PC-9 (cell line): ENCODE results near the gene MPZ. TPM values are rescaled to one million over a fixed set of nuclear protein-coding genes. Genes with fewer than 3 reads are reported as not detected.

Experiments
- BruUV-seq: library from RNA; stranded (reverse); fragments of 400-500 nt; replicated peaks from 2 replicates; lab custom pipeline; 2021; lab: Mats Ljungman, UMichigan
- CTCF ChIA-PET: fragments of 300-600 bp; sonication (Branson Sonifier 250); formaldehyde crosslinking; loops from one replicate; lab custom pipeline; 2022; ENCODE audit warnings: antibody characterized with exemption; lab: Charles Lee
- POLR2A ChIA-PET: fragments of 300-600 bp; sonication (Branson Sonifier 250); formaldehyde crosslinking; loops from one replicate; lab custom pipeline; 2022; ENCODE audit warnings: antibody characterized with exemption; ENCODE audit not compliant: unreplicated experiment; lab: Charles Lee
- DNase-seq, 2 experiments: peaks; one replicate each; pipeline versions ENCODE4 v3.0.0 to v3.0.0-alpha.2; 2015 to 2022; ENCODE audit warnings: mixed read lengths in 1 of 2
- H2AFZ ChIP-seq: fragments of 200-600 bp; sonication (generic); 2 replicates; pipeline ENCODE4 v1.8.1; 2017; ENCODE audit warnings: antibody characterized with exemption
- H3F3A ChIP-seq: fragments of 200-600 bp; sonication (generic); 2 replicates; pipeline ENCODE4 v1.8.1; 2017; ENCODE audit warnings: antibody characterized with exemption, mild to moderate bottlenecking, low read depth; ENCODE audit not compliant: insufficient read depth
- H3K27ac ChIP-seq: fragments of 200-600 bp; sonication (generic); 2 replicates; pipeline ENCODE4 v1.6.1; 2016; ENCODE audit warnings: mixed run types
- H3K27me3 ChIP-seq: fragments of 200-600 bp; sonication (generic); 2 replicates; pipeline ENCODE4 v1.6.1; 2016; ENCODE audit warnings: low read depth, mixed run types; ENCODE audit not compliant: insufficient read depth
- H3K36me3 ChIP-seq: fragments of 200-600 bp; sonication (generic); 2 replicates; pipeline ENCODE4 v1.6.1; 2016; ENCODE audit warnings: low read depth, mixed run types
- H3K4me1 ChIP-seq: fragments of 200-600 bp; sonication (generic); replicated peaks from 2 replicates; pipeline ENCODE4 v1.6.1; 2016; ENCODE audit warnings: mixed run types; ENCODE audit not compliant: insufficient read depth
- H3K4me2 ChIP-seq: fragments of 200-600 bp; sonication (generic); 2 replicates; pipeline ENCODE4 v1.6.1; 2017; ENCODE audit warnings: mixed run types
- H3K4me3 ChIP-seq: fragments of 200-600 bp; sonication (generic); 2 replicates; pipeline ENCODE4 v1.6.1; 2016; ENCODE audit warnings: mixed run types
- H3K79me2 ChIP-seq: fragments of 200-600 bp; sonication (generic); 2 replicates; pipeline ENCODE4 v1.6.1; 2017; ENCODE audit warnings: low read depth, mixed run types
- H3K9me2 ChIP-seq: fragments of 200-600 bp; sonication (generic); 2 replicates; pipeline ENCODE4 v1.8.1; 2017; ENCODE audit warnings: mild to moderate bottlenecking; ENCODE audit not compliant: insufficient read depth
- H3K9me3 ChIP-seq: fragments of 200-600 bp; sonication (generic); 2 replicates; pipeline ENCODE4 v1.8.1; 2016; ENCODE audit warnings: low read depth; ENCODE audit not compliant: insufficient read depth
- H4K20me1 ChIP-seq: fragments of 200-600 bp; sonication (generic); 2 replicates; pipeline ENCODE4 v1.8.1; 2017; ENCODE audit not compliant: insufficient read depth
- CTCF ChIP-seq: fragments of 200-600 bp; sonication (generic); conservative IDR thresholded peaks from 2 replicates; pipeline ENCODE4 v1.6.1; 2017; ENCODE audit warnings: mixed run types, antibody characterized with exemption, mild to moderate bottlenecking, moderate library complexity
- EZH2 ChIP-seq: fragments of 200-600 bp; sonication (generic); IDR thresholded peaks from 2 replicates; pipeline ENCODE4 v1.8.0; 2017; ENCODE audit warnings: antibody characterized with exemption, low read depth
- intact Hi-C: fragments of 100-400 bp; cut with micrococcal nuclease; formaldehyde crosslinking; loops from one replicate; pipeline ENCODE4 v1.10.0; 2022; ENCODE audit not compliant: unreplicated experiment
- total RNA-seq: library from RNA; stranded (reverse); gene quantifications from 2 replicates; pipeline ENCODE4 v1.2.3, GENCODE V29; 2021

MPZ gene
- total RNA-seq, 1 experiment from 2014 or later, result 0.39 TPM

GRCh38 chr1:161314201-161314981 lies 4.6 kb upstream of the MPZ start, which contains the start of gene SDHC:
SDHC (plus strand) TSS chr1:161314381; CDS start chr1:161314406, 25 bp downstream.
- Histone ChIP-seq H3K27ac (peak within 1 kb of the TSS; percentile 58), H3K9me3 (no peaks in the 10 kb centered on the region), H4K20me1 (peaks cover 4% of the 10 kb centered on the region; the same call in 1 of the 2 replicates), H3K4me1 (peaks cover 11% of the 10 kb centered on the region), H3K4me2 (peak within 1 kb of the TSS; percentile 98), H3K27me3 (no peaks in the 10 kb centered on the region), H3K36me3 (no peaks in the 10 kb centered on the region), H3K79me2 (peaks cover 19% of the 10 kb centered on the region), H3K9me2 (no peaks in the 10 kb centered on the region), H3F3A (no peaks in the 10 kb centered on the region), H3K4me3 (peak within 1 kb of the TSS; percentile 74), H2AFZ (peak within 1 kb of the TSS; percentile 99)
- ChIA-PET CTCF (interaction anchor here (1.3 kb wide), 1 partner anchor 89 kb away, joined by 7 read pairs; the partner anchor contains the start of gene TOMM40L), POLR2A (interaction anchor here (0.5 to 0.6 kb wide), 5 partner anchors 11 to 621 kb away, joined by 3 to 8 read pairs (median 3); partner anchors contain the start of gene USF1)
- BruUV-seq, result TSS peak; percentile 69
- intact Hi-C loops, result loop anchor here (5.0 kb wide), 1 partner anchor 53 kb away; the partner anchor contains the start of gene CFAP126
- peak; percentile 71 to 83 for DNase-seq
- TF ChIP-seq EZH2 (no peak), CTCF (peak; percentile 47; the same call in 1 of the 2 replicates)

- Histone ChIP-seq H3K79me2 (peaks cover 19% of the 10 kb centered on the region), H3K4me2 (peak overlapping the region; percentile 98), H3K9me2 (no peaks in the 10 kb centered on the region), H3K4me3 (peak overlapping the region; percentile 74), H4K20me1 (peaks cover 4% of the 10 kb centered on the region; the same call in 1 of the 2 replicates), H3K9me3 (no peaks in the 10 kb centered on the region), H3F3A (no peaks in the 10 kb centered on the region), H3K4me1 (peaks cover 11% of the 10 kb centered on the region), H3K36me3 (no peaks in the 10 kb centered on the region), H3K27me3 (no peaks in the 10 kb centered on the region), H3K27ac (peak overlapping the region; percentile 58), H2AFZ (peak overlapping the region; percentile 99)
- intact Hi-C loops, result loop anchor here (5.0 kb wide), 1 partner anchor 54 kb away; the partner anchor contains the start of gene CFAP126
- ChIA-PET CTCF (interaction anchor here (1.3 kb wide), 1 partner anchor 88 kb away, joined by 7 read pairs; the partner anchor contains the start of gene TOMM40L), POLR2A (interaction anchor here (0.5 to 0.6 kb wide), 4 partner anchors 111 to 429 kb away, joined by 3 to 6 read pairs (median 4); partner anchors contain the start of gene USF1)
- TF ChIP-seq CTCF, result no peak
- no peak for TF ChIP-seq EZH2
- BruUV-seq, result TSS peak; percentile 96
- no peak for DNase-seq
Observed at GRCh38 chr1:161313554-161314200, 3.9 kb upstream of the MPZ start.

GRCh38 chr1:161311595-161312181 lies 1.9 kb upstream of the MPZ start:
- POLR2A ChIA-PET, result no interaction called here
- Histone ChIP-seq H3K4me1 (peaks cover 20% of the 10 kb centered on the region), H3F3A (no peaks in the 10 kb centered on the region; the same call in 1 of the 2 replicates), H3K27ac (no peak overlapping the region), H3K36me3 (no peaks in the 10 kb centered on the region), H2AFZ (no peak overlapping the region), H3K9me3 (no peaks in the 10 kb centered on the region), H3K4me2 (no peak overlapping the region), H3K79me2 (peaks cover 19% of the 10 kb centered on the region), H3K27me3 (no peaks in the 10 kb centered on the region), H4K20me1 (no peaks in the 10 kb centered on the region; the same call in 1 of the 2 replicates), H3K9me2 (no peaks in the 10 kb centered on the region), H3K4me3 (no peak overlapping the region)
- intact Hi-C loops, result loop anchor here (5.0 kb wide), 1 partner anchor 56 kb away; the partner anchor contains the start of gene CFAP126
- TF ChIP-seq CTCF (no peak), EZH2 (no peak)
- no peak for DNase-seq
- CTCF ChIA-PET, result no interaction called here
- BruUV-seq, result no TSS peak
